IPS DF 19.7 (cell line): ENCODE data around the gene PSPN.
"Not testable (repeated sequence)": the region's sequence is repeated elsewhere in the genome, so short reads cannot be mapped to it uniquely, and the experiment has no call there.

Source experiments
- DNase-seq: peaks from one replicate; pipeline ENCODE4 v3.0.0-alpha.2; 2013; ENCODE audit warnings: low read depth, low spot score

The PSPN gene

DNA sequence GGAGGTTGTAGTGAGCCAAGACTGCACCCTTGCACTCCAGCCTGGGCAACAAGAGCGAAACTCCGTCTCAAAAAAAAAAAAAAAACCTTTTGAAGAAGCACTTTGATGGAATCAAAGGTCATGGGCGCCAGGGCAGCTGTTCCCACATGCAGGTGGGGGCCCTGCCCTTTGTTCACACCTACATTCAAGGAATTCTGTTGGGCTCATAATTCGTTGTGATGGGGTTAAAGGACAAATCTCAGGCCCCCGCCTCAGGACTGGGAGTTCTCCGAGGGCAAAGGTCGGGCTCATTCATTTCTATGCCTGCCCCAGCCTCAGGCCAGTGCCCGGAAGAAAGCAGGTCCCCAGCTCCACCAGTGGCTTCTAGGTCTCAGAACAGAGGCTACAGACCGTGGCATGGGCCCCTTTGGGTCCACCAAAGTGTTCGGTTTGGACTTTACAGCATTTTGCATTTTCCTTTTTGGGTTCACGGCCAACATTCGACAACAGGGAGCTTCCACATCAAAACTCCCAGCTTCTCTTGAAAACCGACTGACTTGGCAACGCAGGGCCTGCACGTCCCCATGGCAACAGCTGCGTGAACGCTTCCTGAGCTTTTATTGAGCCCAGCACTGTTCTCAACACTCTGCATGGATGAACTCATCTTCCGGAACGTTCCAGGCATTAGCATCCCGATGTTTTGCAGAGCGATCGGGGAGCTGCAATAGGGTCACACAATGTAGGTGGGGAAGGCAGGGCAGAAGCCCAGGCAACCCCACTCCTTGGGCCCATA, 27.3 kb upstream of the PSPN start:
- DNase-seq: no peak

DNA sequence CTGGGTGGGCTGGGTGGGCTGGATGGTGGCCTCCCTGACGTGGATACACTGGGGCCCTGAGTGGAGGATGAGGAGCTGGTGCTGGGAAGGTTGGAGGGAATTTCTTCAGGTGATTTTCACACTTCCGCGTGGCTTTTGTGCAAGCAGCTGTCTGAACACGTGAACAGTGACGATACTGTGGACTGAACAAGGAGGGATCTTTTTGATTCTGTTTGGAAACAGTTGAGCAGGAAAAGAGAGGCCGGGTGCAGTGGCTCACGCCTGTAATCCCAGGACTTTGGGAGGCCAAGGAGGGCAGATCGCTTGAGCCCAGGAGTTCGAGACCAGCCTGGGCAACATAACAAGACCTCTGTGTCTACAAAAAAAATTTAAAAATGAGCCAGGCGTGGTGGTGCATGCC, 26.3 kb upstream of the PSPN start:
- DNase-seq: no peak

- not testable (repeated sequence) for DNase-seq
Observed at GRCh38 chr19:6400062-6400944, 24.6 kb upstream of the PSPN start.

DNA sequence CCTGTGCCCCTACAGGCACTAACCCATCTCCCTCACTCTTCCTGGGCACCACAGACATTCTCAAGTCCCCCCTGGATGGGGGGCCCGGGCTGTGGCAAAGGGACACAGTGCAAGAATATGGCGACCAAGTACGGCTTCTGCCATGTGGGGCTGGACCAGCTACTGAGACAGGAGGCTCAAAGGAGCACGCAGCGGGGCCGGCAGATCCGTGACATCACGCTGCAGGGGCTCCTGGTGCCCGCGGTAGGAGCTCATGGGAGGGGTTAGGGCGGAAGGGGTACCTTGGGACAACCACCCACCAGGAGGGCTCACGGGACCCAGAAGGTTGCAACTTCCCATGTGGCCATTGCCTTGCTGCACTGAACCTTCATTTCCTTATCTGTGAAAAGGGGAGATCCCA, 20.6 kb upstream of the PSPN start:
- no peak for DNase-seq

- DNase-seq: peak; percentile 25
Observed at GRCh38 chr19:6394831-6395230, 19.1 kb upstream of the PSPN start.

DNA sequence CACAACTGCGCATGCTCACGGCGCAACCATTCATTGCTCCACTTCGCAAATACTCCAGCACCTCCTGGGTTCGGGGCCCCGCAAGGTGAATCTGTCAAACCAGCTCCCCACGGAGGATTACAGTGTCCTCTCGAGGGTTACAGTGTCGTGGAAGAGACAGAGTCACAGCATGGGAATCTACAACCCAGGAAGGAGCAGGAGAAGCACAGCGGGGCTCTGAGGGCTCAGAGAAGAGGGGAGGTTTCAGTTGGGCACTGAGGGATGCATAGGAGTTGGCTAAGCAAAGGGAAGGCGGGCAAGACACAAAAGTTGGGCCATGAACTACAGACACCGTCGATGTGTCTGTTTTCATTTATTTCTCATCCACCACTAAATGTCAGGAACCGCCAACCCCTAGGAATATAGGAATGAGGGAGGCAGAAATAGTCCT, 18.3 kb upstream of the PSPN start:
- DNase-seq: no peak

GRCh38 chr19:6393074-6393982, 17.6 kb upstream of the PSPN start, which contains the start of gene GTF2F1:
Gene GTF2F1 (minus strand): TSS chr19:6393164. CDS start chr19:6392995, 169 bp downstream.
- peak; percentile 78 for DNase-seq

DNA sequence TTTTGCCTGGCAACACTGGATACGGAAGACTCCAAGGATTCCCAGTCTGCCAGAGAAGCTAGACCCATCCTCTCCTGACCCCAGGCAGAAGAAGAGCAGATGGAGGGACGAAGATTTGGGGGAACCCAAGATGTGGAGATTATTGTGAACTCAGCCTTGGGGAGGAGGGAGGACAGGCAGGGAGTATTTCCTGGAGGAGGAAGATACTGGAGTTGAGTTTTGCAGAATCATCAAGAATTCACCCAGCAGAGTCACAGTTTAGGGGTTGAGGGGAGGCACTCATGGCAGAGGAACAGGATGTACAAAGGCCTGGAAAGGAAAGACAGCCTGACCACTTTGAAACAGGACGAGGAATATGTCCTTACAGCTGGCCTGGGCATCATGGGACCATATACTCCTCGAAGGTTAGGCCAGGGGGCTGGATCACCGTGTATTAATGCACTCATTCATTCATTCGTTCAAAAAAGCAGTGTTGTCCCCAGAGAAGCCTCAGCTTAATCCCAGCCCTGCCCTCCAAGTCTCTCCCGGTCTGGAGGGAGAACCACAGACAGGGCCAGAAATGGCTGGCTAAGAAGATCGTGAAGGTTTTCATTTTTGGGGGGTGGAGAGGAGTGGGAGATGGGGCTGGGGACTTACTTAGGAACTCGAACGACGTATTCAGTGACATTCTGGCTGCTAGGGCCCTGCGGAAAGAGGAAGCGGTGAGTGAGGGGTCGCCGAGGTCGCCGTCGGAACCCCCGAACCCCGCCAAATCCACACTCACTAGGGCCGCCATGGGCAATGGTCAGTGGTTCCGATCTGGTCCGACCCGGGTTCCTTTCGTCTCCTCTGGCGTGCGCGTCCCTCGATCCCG, 16.7 kb upstream of the PSPN start:
- no peak for DNase-seq

DNA sequence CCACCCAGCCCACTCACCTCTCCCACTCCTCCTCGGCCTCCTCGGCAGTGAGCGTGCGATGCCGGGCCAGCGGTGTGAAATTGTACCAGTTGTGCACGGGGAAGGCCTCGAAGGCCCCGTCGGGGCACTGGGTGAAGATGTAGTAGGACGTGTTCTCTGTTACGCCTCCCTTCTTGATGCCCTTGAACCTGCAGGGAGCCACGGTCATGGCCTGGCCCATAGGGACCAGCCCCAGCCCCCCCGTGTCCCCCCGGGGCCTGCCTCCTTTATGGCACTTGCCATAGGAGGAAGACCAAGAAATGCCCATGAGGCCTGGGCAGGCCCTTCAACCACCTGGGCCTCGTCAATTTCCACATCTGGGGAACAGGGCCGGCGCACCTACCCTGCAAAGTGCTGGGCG, 11.6 kb upstream of the PSPN start:
- no peak for DNase-seq

- no peak for DNase-seq
Observed at GRCh38 chr19:6384381-6384780, 8.6 kb upstream of the PSPN start.

DNA sequence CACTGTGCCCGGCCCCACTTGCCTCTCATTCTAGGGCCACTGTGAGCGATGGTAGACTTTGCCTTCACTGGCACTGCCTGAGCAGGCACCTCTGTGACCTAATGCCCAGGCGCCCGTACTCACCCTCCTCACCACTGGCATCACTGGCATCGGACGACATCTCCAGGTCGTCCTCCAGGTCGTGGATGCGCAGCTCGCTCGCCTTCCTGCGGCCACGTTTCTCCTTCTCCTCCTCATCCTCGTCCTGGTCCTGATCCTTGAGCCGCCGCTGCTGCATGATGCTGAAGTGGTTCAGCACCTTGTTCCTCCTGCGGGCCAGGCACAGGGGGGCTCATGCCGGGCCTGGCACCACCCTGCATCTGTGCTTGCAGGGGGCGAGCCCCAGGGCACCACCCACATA, 7.5 kb upstream of the PSPN start:
- DNase-seq: no peak

DNA sequence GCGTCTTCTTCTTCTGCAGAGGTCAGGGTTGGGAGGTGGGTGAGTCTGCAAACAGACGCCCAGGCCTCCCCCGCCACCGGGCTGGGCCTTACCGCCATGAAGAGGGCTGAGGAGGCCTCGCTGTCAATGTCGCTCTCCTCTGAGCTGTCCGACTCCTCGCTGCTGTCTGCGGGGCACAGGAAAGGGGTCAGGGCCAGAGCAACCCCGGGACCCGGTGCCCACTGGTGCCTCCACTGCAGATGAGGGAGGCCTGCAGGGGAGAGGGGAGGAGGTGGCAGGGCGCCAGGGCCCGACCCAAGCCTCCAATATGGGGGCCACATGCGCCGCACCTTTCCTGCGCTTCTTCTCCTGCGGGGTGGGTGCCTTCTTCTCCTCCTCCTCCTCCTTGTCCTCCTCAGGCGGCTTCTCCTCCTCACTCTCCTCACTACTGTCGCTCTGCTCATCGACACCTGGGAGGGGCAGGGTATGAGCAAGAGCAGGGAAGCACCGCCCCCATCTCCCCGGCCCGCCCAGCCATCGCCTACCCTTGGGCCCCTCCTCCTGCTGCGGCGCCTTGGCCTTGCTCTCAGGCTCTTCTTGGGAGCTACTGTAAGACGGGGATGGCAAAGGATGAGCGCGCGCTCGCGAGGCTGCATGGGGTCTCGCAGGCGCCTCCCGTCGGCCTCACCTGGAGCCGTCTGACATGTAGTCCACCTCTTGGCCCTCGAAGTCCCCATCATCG, 5.5 kb upstream of the PSPN start:
- no peak for DNase-seq

- DNase-seq: no peak
Observed at GRCh38 chr19:6379744-6380143, 4.0 kb upstream of the PSPN start.

GRCh38 chr19:6378486-6378885, 2.8 kb upstream of the PSPN start:
- no peak for DNase-seq

DNA sequence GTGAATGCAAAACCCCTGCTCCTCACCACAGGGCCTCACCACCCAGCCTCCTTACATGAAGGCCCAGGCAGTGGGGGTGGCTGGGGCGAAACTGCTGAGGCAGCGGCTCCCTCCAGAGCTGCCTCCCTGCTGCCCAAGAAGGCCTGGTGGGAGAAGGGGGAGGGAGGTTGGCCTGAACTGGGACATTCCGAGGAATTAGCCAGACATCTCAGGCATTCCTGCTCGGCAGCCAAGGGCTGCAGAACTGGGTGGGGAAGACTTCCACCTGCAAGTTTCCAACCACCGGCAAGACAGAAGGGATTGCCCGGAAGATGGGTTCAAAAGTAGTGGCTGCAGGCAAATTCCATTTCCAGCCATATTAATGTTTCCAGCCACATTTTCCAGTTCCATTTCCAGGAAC, 2.3 kb upstream of the PSPN start:
- no peak for DNase-seq

- no peak for DNase-seq
Observed at GRCh38 chr19:6376512-6377190, 918 bp upstream of the PSPN start.

GRCh38 chr19:6374711-6375410, 872 bp downstream of the PSPN start:
- DNase-seq: no peak

DNA sequence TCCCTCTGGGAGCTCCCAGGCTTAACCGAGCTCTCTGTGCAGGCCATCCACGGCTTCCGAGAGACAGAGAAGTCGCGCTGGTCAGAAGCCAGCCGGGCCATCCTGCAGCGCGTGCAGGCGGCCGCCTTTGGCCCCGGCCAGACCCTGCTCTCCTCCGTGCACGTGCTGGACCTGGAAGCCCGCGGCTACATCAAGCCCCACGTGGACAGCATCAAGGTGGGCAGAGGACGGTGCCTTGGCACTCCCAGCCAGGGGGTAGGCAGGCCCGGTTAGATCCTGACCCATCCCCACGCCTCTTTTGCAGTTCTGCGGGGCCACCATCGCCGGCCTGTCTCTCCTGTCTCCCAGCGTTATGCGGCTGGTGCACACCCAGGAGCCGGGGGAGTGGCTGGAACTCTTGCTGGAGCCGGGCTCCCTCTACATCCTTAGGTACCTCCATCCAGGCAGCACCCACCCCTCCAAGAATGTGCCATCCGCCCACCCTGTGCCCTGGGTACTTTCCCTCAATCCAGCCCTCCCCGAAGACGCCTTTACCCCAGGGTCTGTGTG, 1.5 kb downstream of the PSPN start:
- no peak for DNase-seq

- DNase-seq: no peak
Observed at GRCh38 chr19:6373813-6374108, 2.0 kb downstream of the PSPN start.
